ENCODE data around the gene ASZ1. TPM values are rescaled to one million over a fixed set of nuclear protein-coding genes. Genes with fewer than 3 reads are reported as not detected.

Gene ASZ1
- total RNA-seq, 1 donor from 2014 or later: not detected

- no peak for DNase-seq
- TF ChIP-seq CTCF (IDR thresholded peaks at IDR 0.05; ENCODE audit: partially characterized antibody, unreplicated experiment): no peak
- Mint-ChIP-seq H3K4me1 (ENCODE audit: low read depth, unreplicated experiment) (no peaks in the 10 kb centered on the region), H3K9me3 (ENCODE audit: unreplicated experiment) (no peaks in the 10 kb centered on the region), H3K27ac (ENCODE audit: unreplicated experiment) (no peak overlapping the region), H3K27me3 (ENCODE audit: unreplicated experiment) (no peaks in the 10 kb centered on the region), H3K4me3 (ENCODE audit: unreplicated experiment) (no peak overlapping the region), H3K36me3 (ENCODE audit: unreplicated experiment) (no peaks in the 10 kb centered on the region)
These were observed 79.2 kb downstream of the ASZ1 start for GRCh38 chr7:117347962-117348672.

GRCh38 chr7:117347480-117347879 is 79.8 kb downstream of the ASZ1 start:
- H3K4me3 Mint-ChIP-seq (ENCODE audit: unreplicated experiment): no peak overlapping the region
- TF ChIP-seq CTCF (IDR thresholded peaks at IDR 0.05; ENCODE audit: partially characterized antibody, unreplicated experiment): no peak
- no peaks in the 10 kb centered on the region for H3K36me3 Mint-ChIP-seq (ENCODE audit: unreplicated experiment)
- H3K27ac Mint-ChIP-seq (ENCODE audit: unreplicated experiment): no peak overlapping the region
- H3K27me3 Mint-ChIP-seq (ENCODE audit: unreplicated experiment): no peaks in the 10 kb centered on the region
- no peaks in the 10 kb centered on the region for H3K4me1 Mint-ChIP-seq (ENCODE audit: low read depth, unreplicated experiment)
- DNase-seq: no peak
- no peaks in the 10 kb centered on the region for H3K9me3 Mint-ChIP-seq (ENCODE audit: unreplicated experiment)

- no peaks in the 10 kb centered on the region for H3K4me1 Mint-ChIP-seq (ENCODE audit: low read depth, unreplicated experiment)
- no peak for DNase-seq
- no peak overlapping the region for H3K27ac Mint-ChIP-seq (ENCODE audit: unreplicated experiment)
- no peaks in the 10 kb centered on the region for H3K27me3 Mint-ChIP-seq (ENCODE audit: unreplicated experiment)
- H3K9me3 Mint-ChIP-seq (ENCODE audit: unreplicated experiment): no peaks in the 10 kb centered on the region
- no peaks in the 10 kb centered on the region for H3K36me3 Mint-ChIP-seq (ENCODE audit: unreplicated experiment)
- H3K4me3 Mint-ChIP-seq (ENCODE audit: unreplicated experiment): no peak overlapping the region
- no peak for TF ChIP-seq CTCF (IDR thresholded peaks at IDR 0.05; ENCODE audit: partially characterized antibody, unreplicated experiment)
These were observed 81.1 kb downstream of the ASZ1 start for GRCh38 chr7:117346161-117346560.

- no peaks in the 10 kb centered on the region for H3K36me3 Mint-ChIP-seq (ENCODE audit: unreplicated experiment)
These were observed 89.3 kb downstream of the ASZ1 start for GRCh38 chr7:117338020-117338419.

More at GRCh38 chr7:117338020-117338419, 89.3 kb downstream of the ASZ1 start:
- H3K27ac Mint-ChIP-seq (ENCODE audit: unreplicated experiment): no peak overlapping the region
- peaks cover 2% of the 10 kb centered on the region for H3K27me3 Mint-ChIP-seq (ENCODE audit: unreplicated experiment)
- TF ChIP-seq CTCF (IDR thresholded peaks at IDR 0.05; ENCODE audit: partially characterized antibody, unreplicated experiment): no peak
- no peaks in the 10 kb centered on the region for H3K4me1 Mint-ChIP-seq (ENCODE audit: low read depth, unreplicated experiment)
- DNase-seq: no peak
- no peak overlapping the region for H3K4me3 Mint-ChIP-seq (ENCODE audit: unreplicated experiment)
- no peaks in the 10 kb centered on the region for H3K9me3 Mint-ChIP-seq (ENCODE audit: unreplicated experiment)
